Choroid plexus epithelial cell (primary cell): ENCODE measurements around the gene FGFR2.
A peak's percentile ranks its signal among the peaks of the same experiment; 100 is the strongest.

Experiments
- DNase-seq: peaks from one replicate; pipeline ENCODE4 v3.0.0-alpha.2; 2010; ENCODE audit warnings: low read depth
- H3K4me3 ChIP-seq: 2 replicates; pipeline ENCODE4 v1.5.1; 2011; ENCODE audit warnings: low read depth, mild to moderate bottlenecking, control low read depth, low read length, moderate library complexity
- TF ChIP-seq, protein P1 (sequence below): conservative IDR thresholded peaks from 2 replicates; pipeline ENCODE4 v1.5.1; 2011; ENCODE audit warnings: low read depth, mild to moderate bottlenecking, control low read depth, inconsistent platforms, low read length, moderate library complexity

FGFR2 gene

DNA sequence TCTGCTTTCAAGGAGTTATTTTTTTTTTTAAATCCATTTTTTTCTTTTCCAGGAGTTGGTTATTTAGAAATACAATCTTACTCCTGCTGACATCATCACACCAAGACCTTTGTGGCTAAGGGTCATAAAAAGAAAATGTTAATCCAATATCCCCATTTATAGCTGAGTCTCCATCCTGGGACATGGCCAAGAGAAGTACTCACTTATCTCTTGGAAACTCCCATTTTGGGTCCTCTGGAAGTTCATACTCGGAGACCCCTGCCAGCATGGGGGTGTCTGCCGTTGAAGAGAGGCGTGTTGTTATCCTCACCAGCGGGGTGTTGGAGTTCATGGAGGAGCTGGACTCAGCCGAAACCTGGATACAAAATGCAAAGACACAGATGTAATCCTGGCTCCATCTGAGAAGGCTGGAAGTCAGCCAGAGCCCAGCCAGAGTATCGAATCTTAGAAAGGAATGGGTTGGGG, 94.6 kb downstream of the FGFR2 start:
- H3K4me3 ChIP-seq: no peak overlapping the region
- TF ChIP-seq, protein P1, sequence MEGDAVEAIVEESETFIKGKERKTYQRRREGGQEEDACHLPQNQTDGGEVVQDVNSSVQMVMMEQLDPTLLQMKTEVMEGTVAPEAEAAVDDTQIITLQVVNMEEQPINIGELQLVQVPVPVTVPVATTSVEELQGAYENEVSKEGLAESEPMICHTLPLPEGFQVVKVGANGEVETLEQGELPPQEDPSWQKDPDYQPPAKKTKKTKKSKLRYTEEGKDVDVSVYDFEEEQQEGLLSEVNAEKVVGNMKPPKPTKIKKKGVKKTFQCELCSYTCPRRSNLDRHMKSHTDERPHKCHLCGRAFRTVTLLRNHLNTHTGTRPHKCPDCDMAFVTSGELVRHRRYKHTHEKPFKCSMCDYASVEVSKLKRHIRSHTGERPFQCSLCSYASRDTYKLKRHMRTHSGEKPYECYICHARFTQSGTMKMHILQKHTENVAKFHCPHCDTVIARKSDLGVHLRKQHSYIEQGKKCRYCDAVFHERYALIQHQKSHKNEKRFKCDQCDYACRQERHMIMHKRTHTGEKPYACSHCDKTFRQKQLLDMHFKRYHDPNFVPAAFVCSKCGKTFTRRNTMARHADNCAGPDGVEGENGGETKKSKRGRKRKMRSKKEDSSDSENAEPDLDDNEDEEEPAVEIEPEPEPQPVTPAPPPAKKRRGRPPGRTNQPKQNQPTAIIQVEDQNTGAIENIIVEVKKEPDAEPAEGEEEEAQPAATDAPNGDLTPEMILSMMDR: no peak
- peak; percentile 5 for DNase-seq

DNA sequence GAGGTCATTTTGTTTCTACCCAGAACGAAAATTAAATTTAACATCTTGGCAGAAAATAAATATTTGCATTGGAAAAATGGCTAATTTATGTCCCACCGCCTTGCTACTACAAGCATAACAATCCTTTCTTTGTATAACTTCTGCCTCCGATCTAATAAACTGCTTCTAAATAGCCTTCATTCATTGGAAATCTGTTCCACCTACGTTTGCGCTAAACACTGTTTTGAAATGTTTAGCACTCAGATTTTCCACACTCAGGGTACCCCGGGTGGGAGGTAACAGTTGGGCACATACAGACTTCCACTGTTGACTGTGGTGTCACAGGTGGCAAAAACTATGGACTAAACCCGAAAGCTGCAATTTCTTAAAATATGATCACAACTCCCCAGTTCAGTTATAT, 96.4 kb downstream of the FGFR2 start:
- DNase-seq: no peak
- TF ChIP-seq, protein P1: no peak

DNA sequence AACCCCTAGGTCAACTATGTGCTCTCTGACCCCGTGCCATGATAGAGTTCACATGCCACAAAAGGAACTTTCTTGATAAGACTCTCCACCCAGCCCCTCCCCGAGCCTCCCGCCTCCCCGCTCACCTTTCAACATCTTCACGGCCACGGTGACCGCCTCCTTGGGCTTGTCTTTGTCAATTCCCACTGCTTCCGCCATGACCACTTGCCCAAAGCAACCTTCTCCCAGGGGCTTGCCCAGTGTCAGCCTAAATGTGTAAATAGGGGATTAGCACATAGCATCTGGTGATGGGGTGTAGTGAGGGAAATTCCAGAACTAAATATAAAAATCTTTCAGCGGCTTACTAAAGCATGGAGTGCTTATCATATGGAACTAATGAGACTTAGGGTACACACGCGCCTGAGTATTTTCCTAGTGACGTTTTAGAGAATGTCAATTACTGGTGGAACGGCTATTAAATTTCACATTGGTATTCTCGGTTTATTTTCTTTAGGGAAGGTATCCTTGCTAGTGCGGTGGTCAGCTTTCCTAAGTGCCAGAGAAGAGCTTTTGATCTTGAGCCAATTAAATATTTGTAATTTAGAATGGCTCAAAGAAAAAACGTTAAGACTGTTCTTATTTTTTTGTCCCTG, 97.4 kb downstream of the FGFR2 start:
- DNase-seq: no peak
- TF ChIP-seq, protein P1: no peak
- H3K4me3 ChIP-seq: no peak overlapping the region

More for the DNA sequence above, 96.4 kb downstream of the FGFR2 start:
- H3K4me3 ChIP-seq: no peak overlapping the region

DNA sequence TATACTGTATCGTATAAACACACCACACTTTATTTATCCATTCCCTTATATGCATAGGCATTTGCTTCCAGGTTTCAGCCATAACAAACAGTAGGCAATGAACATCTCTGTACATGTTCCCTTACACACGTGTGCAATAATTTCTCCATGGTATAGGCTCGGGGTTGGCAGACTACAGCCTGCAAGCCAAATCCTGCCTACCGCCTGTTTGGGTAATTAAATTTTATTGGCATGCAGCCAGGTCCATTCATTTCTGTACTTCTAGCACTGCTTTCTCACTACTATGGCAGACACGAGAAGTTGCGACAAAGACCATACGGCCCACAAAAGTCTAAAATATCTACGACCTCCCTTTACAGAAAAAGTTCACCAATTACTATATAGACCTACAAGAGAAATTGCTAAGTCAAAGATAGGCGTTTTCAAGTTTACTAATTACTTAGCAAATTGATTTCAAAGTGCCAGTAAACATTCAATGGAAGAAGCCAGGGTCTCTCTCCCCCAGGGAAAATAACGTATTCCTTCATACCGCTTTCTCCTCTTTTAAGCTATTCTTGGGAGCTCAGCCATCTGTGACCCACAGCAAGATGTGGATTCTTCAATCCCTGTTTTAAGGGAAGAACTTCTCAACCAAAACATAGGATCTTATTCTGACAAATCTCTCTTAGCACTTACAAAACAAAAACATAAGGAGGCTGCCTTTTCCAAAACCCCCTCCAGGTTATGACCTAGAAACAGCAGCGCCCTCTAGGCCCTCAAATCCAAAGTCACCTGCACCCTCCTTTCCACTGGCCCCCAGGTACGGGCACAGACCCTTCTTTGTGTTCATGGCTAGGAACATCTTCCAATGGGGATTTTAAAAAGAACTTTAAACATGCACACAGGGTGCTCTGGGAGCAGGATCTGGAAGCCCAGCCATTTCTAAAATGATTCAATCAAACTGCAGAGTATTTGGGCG, 100.5 kb downstream of the FGFR2 start:
- TF ChIP-seq, protein P1: no peak
- no peak for DNase-seq
- H3K4me3 ChIP-seq: no peak overlapping the region

DNA sequence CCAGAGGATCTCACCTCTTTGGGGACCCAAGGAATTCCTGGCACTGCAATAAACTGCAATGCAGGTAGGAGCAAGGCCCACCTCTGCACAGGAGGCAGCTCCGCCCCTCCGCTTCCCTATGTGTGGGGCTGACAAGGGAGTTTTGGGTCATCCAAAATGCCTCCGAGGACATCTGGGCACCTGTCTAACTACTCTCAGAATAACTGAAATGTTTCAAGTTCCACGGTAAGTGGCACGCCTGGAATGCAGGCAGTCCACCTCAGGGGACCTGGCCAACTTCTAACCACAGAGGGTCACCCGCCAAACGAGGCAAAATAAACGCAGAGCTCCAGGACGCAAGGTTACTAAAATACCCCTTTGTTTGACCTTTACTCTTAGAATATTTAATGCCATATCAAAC, 102.5 kb downstream of the FGFR2 start:
- no peak overlapping the region for H3K4me3 ChIP-seq
- no peak for DNase-seq
- TF ChIP-seq, protein P1: no peak

DNA sequence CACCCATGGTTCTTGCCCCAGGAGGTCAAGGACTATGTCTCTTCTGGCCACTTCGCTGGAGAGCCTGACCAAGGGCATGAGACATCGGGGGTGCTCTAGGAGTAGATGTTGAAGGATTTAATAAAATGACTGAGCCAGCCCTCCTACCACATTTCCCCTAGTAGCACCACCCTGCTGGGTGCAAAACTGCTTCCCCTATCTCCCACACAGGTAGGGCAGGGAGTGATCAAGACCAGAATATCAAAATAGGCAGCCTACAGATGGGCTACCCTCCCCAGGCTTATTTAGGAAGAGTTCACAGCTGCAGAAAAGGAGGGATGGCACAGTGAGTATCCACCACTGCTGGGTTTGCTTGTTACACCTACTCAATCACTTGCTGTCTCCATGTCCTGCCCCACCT, 103.9 kb downstream of the FGFR2 start:
- H3K4me3 ChIP-seq: no peak overlapping the region
- TF ChIP-seq, protein P1: no peak
- no peak for DNase-seq
